AG09319 (cell line): ENCODE measurements around the gene GCGR.

Experiments
- DNase-seq: peaks from one replicate; pipeline ENCODE4 v3.0.0-alpha.2; 2010; ENCODE audit warnings: low read depth; ENCODE audit errors: extremely low read depth
- TF ChIP-seq, protein P1 (sequence below): IDR thresholded peaks from 2 replicates; pipeline ENCODE4 v1.5.1; 2011; ENCODE audit warnings: low read depth, mild to moderate bottlenecking, inconsistent platforms, low read length, moderate library complexity

The GCGR gene

DNA sequence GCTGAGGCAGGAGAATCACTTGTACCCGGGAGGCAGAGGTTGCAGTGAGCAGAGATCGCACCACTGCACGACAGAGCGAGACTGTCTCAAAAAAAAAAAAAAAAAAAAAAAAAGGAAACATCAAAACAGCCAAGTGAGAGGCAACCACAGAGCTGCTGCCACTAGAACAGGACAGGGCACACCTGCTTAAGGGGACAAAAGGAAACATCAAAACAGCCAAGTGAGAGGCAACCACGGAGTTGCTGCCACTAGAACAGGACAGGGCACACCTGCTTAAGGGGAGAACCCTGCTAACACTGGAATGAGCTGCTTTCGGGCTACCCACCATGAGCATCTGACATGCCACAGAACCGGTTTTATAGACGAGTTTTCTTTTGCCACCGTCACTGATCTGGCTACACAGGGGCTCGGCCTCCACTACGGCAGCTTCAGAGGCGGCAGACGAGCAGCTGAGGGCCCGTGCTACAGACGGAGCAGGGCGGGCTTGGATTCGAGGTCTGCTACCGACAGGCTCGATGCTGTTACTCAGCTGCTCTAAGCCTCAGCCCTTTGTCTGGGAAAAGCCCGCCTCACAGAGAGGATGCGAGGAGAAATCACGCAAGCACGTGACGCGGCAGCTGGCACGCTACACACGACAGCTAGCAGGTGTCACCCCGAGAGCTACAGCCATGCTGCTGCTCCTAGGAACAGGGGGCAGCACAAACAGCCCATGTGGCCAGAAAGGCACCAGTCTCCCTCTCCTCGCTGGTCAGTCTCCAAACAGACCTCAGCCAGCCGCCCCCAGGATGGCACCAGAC is 54.4 kb downstream of the GCGR start:
- DNase-seq = no peak
- TF ChIP-seq, protein P1, sequence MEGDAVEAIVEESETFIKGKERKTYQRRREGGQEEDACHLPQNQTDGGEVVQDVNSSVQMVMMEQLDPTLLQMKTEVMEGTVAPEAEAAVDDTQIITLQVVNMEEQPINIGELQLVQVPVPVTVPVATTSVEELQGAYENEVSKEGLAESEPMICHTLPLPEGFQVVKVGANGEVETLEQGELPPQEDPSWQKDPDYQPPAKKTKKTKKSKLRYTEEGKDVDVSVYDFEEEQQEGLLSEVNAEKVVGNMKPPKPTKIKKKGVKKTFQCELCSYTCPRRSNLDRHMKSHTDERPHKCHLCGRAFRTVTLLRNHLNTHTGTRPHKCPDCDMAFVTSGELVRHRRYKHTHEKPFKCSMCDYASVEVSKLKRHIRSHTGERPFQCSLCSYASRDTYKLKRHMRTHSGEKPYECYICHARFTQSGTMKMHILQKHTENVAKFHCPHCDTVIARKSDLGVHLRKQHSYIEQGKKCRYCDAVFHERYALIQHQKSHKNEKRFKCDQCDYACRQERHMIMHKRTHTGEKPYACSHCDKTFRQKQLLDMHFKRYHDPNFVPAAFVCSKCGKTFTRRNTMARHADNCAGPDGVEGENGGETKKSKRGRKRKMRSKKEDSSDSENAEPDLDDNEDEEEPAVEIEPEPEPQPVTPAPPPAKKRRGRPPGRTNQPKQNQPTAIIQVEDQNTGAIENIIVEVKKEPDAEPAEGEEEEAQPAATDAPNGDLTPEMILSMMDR = no peak

DNA sequence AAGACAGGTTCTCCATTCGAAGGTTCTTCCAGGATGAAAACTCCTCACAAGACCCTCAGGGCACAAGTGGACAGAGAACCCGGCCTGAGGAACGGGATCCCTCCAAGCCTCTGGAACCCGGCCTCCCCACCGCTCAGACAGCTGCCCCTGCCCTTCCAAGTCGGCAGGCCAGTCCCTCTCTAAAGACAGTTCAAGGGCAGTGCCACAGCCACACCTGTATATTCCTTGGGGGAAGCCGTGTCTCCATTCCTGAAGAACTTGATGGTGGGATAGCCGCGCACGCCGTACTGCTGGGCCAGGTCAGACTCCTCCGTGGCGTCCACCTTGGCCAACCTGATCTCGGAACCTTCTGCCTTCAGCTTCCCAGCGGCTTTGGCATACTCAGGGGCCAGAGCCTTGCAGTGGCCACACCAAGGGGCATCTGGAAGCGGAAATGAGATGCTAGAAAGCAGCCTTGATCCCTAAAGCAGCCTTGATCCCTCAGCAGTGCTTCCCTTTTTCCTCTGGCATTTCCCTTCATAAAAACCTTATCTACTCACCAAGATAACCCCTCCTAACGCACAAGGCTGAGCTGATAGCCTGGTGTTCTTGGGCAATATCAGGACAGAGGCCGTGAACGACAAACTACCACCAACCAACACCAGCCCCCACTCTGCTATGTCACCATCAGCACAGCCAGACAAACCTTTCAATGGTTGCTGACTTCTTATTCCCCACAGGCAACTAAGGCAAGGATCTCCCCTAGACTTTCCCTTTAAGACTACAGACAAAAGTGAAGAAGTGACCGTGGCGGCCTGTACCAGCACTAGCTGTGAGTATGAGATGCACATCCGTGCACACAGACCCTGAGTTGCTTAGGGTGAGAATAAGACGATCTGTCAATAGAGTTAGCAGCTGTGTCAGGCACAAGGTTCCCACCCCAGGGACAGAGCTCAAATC is 55.3 kb downstream of the GCGR start:
- no peak for DNase-seq
- TF ChIP-seq, protein P1 = no peak

DNA sequence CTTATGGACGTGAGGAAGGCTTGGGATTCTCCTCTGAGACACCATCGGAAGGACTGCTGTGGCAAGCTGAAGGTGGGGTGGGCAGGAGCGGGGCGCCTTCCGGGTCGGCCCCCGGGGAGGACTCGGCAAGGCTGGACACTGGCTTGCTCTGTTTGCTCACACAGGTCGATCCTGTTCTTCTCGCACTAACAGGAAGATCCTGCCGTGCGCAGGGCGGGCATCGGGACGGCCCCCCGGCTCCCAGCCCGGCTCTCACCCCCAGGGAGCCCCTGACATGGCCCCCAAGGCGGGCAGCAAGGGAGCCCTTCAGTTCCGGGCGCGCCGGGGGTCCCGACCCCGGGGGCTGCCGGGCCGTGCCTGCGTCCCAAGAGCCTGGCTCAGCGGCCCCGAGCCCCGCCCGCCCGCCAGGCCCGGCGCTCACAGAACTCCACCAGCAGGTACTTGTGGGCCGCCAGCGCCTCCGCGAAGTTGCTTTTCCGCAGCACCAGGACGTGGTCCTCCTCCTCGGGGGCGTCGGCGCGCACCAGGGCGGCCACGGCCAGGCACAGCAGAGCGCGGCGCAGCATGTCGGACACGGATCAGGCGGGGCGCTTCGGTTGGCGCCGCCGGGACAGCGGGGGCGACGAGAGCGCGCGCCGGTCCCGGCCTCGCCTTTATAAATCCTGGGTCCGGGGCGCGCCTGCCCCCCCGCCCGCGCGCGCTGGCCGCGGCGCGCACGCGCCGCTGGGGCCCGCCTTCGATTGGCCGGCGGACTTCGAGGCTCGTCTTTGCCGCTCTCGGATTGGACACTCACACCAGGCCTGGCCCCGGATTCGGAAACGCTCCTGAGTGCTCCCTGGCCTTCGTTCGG is 56.2 kb downstream of the GCGR start, which contains the start of gene P4HB:
Gene P4HB (minus strand): TSS at position 630 of the 850 bp plus-strand sequence. CDS start 64 bp downstream, at position 566.
- TF ChIP-seq, protein P1 = no peak; the same call in 1 of the 2 replicates
- DNase-seq = no peak

DNA sequence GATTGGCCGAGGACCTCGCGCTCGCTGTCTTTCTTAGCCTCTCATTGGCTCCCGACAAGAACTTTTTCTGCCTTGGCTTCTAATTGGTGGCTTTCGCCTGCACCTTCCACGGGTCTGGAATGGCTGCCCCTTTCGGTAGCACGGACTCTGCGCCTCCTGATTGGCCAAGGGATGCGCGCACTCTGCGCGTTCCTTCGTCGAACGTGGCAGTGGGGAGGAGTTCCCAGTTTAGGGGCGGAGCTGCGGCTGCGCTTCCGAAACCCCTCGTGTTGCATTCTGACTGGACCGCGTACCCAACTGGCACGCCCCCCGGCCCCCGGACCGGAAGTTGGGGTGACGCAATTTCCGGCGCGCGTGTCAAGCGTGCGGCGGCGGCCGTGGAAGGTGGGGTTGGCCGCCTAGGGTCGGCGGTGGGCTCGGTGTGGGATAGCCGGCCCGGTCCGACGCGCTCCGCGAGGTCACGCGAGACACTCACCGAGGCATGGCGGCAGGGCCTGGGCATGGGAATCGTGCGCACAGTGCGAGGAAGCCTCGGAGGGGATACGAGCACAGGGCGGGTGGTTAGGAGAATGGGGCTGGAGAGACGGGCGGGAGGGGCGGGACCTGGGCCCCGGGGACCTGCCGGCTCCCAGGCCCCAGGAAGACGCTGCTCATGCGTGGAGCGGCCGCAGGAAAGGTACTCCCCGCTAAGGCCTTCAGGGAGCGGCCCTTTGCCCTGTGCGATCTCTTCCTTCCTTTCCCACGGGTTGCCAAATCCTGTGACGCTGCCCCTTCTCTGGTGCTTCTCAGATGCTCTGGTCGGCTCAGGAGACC is 57.0 kb downstream of the GCGR start:
- DNase-seq = peak; percentile 100
- TF ChIP-seq, protein P1 = no peak

DNA sequence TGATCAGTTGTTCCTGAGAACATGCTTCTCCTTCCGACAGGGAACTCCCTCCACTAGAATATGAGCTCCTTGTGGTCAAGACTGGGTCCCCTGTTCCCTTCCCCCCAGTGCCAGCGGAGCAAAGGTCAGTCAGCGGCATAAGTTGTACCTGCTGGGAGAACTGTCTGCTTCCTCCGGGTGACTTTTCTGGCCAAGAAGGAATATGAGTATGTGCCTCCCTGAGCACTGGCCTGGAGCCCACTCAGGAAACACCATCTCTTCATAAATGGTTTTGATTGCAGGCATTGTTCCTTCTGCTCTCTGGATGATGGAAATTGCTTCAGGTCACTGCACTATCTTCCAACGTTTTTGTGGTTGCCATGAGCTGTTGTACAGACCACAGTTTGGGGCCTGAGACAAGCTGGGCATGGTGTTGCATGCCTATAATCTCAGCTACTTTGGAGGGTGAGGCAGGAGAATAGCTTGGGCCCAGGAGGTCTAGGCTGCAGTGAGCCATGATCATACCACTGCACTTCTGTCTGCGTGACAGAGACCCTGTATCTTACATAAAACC is 59.2 kb downstream of the GCGR start:
- DNase-seq = no peak
- TF ChIP-seq, protein P1 = no peak
